ENCODE data around the gene GHRH.

DNA sequence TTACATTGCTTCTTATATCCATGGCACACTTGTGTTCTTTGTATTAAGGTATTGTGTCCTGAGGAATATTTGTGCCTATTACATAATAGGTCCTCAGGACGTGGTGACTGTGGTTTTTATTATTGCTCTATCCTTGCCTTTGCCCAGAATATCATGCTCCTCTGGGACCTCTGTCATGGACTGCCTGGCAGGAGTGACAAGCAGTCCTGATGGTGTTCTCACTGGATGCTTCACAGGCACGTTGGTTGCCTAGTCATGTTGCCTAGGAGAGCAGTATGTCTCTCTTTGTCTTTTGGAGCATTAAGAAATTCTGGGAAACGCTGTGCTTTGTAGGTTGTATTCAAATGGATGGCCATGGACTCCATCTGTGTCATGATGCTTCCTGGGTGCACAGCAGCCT, 57.6 kb downstream of the GHRH start:
- TF ChIP-seq CTCF (conservative IDR thresholded peaks at IDR 0.05; ENCODE audit: low read depth, low read length) (no peak), POLR2A (IDR thresholded peaks at IDR 0.05; ENCODE audit: low read depth, low read length) (no peak), CEBPB (IDR thresholded peaks at IDR 0.05; ENCODE audit: low read depth, low read length) (no peak), MAFK (IDR thresholded peaks at IDR 0.05; ENCODE audit: low read depth, low read length) (no peak), MAZ (IDR thresholded peaks at IDR 0.05; ENCODE audit: borderline replicate concordance, low read depth, low read length) (no peak), BHLHE40 (IDR thresholded peaks at IDR 0.05; ENCODE audit: low read depth, low read length) (no peak), RCOR1 (IDR thresholded peaks at IDR 0.05; ENCODE audit: insufficient replicate concordance, low read length) (no peak), RAD21 (IDR thresholded peaks at IDR 0.05; ENCODE audit: low read length) (no peak)
- TF ChIP-seq, protein P1, sequence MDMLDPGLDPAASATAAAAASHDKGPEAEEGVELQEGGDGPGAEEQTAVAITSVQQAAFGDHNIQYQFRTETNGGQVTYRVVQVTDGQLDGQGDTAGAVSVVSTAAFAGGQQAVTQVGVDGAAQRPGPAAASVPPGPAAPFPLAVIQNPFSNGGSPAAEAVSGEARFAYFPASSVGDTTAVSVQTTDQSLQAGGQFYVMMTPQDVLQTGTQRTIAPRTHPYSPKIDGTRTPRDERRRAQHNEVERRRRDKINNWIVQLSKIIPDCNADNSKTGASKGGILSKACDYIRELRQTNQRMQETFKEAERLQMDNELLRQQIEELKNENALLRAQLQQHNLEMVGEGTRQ (IDR thresholded peaks at IDR 0.05; ENCODE audit: low read depth, low read length), result no peak
- TF ChIP-seq, protein P2, sequence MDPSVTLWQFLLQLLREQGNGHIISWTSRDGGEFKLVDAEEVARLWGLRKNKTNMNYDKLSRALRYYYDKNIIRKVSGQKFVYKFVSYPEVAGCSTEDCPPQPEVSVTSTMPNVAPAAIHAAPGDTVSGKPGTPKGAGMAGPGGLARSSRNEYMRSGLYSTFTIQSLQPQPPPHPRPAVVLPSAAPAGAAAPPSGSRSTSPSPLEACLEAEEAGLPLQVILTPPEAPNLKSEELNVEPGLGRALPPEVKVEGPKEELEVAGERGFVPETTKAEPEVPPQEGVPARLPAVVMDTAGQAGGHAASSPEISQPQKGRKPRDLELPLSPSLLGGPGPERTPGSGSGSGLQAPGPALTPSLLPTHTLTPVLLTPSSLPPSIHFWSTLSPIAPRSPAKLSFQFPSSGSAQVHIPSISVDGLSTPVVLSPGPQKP (IDR thresholded peaks at IDR 0.05; ENCODE audit: borderline replicate concordance, low read depth, low read length), result no peak

Data from IMR-90 (cell line).